GM18907 (cell line): ENCODE measurements around the gene SCFD1.

Experiments used
- ATAC-seq: cut with Tn5 transposase; IDR thresholded peaks from one replicate; pipeline ENCODE4 v1.9.1; 2021; ENCODE audit warnings: mild to moderate bottlenecking, moderate library complexity; ENCODE audit not compliant: unreplicated experiment

Gene SCFD1

GRCh38 chr14:30751646-30752416 lies 129.7 kb downstream of the SCFD1 start:
- no peak for ATAC-seq

GRCh38 chr14:30753452-30753851 lies 131.3 kb downstream of the SCFD1 start:
- no peak for ATAC-seq

DNA sequence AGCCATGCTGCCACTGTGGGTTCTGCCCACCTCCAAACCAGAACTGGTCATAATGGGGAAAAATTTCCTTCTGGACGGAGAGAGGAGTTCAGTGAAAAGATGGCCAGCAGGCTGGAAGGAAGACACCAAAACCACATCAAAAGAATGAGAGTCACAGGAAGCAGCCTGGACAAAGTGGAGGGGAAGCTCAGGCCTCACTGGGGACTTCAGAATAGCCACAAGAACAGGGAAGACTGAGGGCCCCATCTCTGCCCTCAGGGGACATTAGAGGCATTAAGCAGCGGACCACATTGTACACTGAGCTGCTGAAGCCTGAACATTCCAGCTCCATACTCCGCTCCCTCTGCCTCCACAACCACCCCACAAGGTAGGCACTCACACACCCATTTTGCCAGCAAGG lies 132.7 kb downstream of the SCFD1 start:
- ATAC-seq: no peak

GRCh38 chr14:30756594-30756993 lies 134.5 kb downstream of the SCFD1 start:
- no peak for ATAC-seq

DNA sequence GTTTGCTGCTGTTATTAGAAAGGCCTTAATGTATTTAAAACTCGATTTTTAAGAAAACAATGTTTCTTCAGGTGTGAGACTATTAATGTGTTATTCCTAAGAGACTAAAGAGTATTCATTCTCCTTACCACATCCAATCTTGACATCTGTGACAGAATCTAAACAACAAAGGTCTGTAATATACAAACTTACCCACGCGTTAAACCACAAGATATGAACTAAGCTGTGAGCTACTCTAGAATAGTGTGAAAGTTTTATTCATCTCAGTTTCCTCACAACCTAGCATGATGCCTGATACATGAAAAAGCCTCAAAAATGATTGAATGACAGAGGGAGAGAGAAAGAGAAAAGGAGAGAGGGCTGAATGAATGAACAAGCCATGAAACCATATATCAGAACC lies 135.0 kb downstream of the SCFD1 start:
- no peak for ATAC-seq

DNA sequence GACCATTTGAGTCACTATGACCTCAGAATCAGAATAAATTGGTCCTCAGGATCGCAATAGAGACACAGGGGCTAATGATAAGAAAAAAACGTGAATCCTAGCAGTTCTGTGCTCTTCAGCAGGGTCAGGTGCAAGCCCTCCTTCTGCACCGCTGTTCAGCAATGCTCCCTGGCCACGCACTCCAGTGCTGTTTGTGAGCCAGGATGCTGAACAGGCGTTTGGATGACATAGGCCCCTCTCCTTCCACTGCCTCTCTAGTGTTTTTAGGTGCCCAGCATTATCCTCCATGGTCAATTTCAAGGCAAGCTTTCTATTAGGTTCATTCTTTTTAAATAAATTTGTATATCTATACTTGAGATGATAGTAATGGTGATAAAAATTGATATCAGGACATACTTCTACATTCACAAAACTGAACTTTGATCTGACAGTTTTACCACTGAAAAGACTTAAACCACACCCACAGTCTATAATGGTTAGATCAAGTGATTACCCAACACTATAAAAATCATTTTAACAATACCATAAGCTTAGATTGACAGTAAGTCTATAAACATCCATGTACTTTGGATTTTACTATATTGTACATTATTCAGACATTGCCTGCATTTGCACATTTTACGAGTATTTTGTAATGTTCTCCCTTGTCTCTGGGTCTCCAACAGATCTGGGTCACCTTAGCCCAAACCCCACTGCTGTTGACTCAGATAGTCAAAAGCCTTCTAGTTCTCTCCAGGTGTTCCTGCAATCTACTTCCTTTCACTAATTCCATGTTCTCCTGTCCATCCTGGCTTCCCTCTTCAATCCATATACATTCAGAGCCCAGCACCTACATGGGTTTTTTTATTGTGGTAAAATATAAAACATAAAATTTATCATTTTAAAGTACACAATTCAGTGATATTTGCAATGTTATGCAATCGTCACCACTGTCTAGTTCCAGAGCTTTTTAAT lies 137.3 kb downstream of the SCFD1 start:
- ATAC-seq: no peak

- ATAC-seq: no peak
Observed at GRCh38 chr14:30763891-30764290, 141.8 kb downstream of the SCFD1 start.

- ATAC-seq: no peak
Observed at GRCh38 chr14:30767624-30768023, 145.5 kb downstream of the SCFD1 start.

DNA sequence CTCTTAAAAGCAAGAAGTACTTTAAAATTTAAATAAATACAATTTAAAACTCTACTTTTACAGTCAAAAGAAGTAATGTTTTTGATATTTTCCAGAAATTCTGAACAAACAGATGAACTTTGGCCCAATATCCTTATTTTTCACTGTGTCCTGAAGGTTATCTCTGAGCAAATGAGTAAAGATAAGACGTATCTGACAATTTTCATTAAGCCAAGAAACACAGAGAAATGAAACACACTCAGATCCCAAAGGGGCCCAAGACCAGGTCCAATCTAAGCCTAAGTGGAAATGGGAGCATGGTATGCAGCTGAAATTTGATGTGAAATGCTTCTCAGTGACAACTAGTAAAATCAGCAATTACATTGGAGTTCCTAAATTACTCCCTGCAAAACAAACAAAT lies 146.7 kb downstream of the SCFD1 start:
- no peak for ATAC-seq

- no peak for ATAC-seq
Observed at GRCh38 chr14:30770376-30770775, 148.3 kb downstream of the SCFD1 start.

- no peak for ATAC-seq
Observed at GRCh38 chr14:30771595-30771994, 149.5 kb downstream of the SCFD1 start.

DNA sequence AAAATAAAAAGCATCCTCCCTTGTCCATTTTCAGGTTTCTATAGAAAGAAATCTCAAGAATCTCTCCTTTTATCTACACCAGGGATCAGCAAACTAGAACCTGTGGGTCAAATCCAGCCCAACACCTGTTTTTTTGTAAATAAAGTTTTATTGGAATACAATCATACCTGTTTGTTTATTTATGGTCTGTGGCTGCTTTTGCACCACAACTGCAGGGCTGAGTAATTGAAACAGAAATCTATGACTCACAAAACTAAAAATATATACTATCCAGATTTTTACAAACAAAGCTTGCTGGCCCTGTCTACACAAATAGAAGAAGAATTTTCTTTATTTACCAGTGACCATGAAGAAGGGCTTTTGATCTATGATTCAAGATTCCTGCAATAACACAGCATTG lies 157.1 kb downstream of the SCFD1 start:
- ATAC-seq: no peak
